ENCODE measurements around the gene RPS6KL1. TPM values are rescaled to one million over a fixed set of nuclear protein-coding genes. Genes with fewer than 3 reads are reported as not detected.

Gene RPS6KL1
- total RNA-seq, 2 donors from 2014 or later = 4.4 to 10.4 TPM

GRCh38 chr14:74952180-74952665, 29.2 kb upstream of the RPS6KL1 start:
- H3K9me3 ChIP-seq (ENCODE audit: control insufficient read depth, low read length) = no peaks in the 10 kb centered on the region
- Mint-ChIP-seq H3K4me1 (peaks cover 17% of the 10 kb centered on the region), H3K27me3 (ENCODE audit: insufficient read depth) (peaks cover 13% of the 10 kb centered on the region), H3K9me3 (no peaks in the 10 kb centered on the region), H3K4me3 (no peak overlapping the region), H3K27ac (no peak overlapping the region), H3K36me3 (ENCODE audit: low read depth) (no peaks in the 10 kb centered on the region)
- no peak overlapping the region for H3K9ac ChIP-seq (ENCODE audit: extremely low read depth, low read length, poor library complexity, severe bottlenecking)
- H3K4me3 ChIP-seq (ENCODE audit: low read length) = no peak overlapping the region
- no peaks in the 10 kb centered on the region for H3K36me3 ChIP-seq (ENCODE audit: control insufficient read depth, insufficient read depth, low read length)
- no peak for DNase-seq
- 89 to 93% methylated on average over 5 to 6 of the region's 6 CpGs for WGBS, 2 experiments (ENCODE audit: insufficient coverage in 1 of 2, insufficient read length in 1 of 2)
- peaks cover 24% of the 10 kb centered on the region for H3K27me3 ChIP-seq (ENCODE audit: control insufficient read depth, insufficient read depth, low read length, poor library complexity, severe bottlenecking)
- peaks cover 11% of the 10 kb centered on the region for H3K4me1 ChIP-seq (ENCODE audit: control insufficient read depth, insufficient read depth, low read length)
- TF ChIP-seq CTCF (conservative IDR thresholded peaks at IDR 0.05) = no peak
- H3K27ac ChIP-seq (ENCODE audit: low read depth, low read length) = no peak overlapping the region

GRCh38 chr14:74951443-74952179, 28.6 kb upstream of the RPS6KL1 start:
- WGBS, 2 experiments (ENCODE audit: insufficient coverage in 1 of 2, insufficient read length in 1 of 2) = 83 to 84% methylated on average over 7 to 15 of the region's 15 CpGs
- H3K36me3 Mint-ChIP-seq (ENCODE audit: low read depth) = no peaks in the 10 kb centered on the region
- H3K27ac Mint-ChIP-seq = peak overlapping the region; percentile 36
- no peak overlapping the region for H3K4me3 Mint-ChIP-seq
- H3K9ac ChIP-seq (ENCODE audit: extremely low read depth, low read length, poor library complexity, severe bottlenecking) = no peak overlapping the region
- no peaks in the 10 kb centered on the region for H3K36me3 ChIP-seq (ENCODE audit: control insufficient read depth, insufficient read depth, low read length)
- H3K27me3 ChIP-seq (ENCODE audit: control insufficient read depth, insufficient read depth, low read length, poor library complexity, severe bottlenecking) = peaks cover 24% of the 10 kb centered on the region
- H3K9me3 Mint-ChIP-seq = no peaks in the 10 kb centered on the region
- H3K4me1 ChIP-seq (ENCODE audit: control insufficient read depth, insufficient read depth, low read length) = peaks cover 11% of the 10 kb centered on the region
- H3K4me1 Mint-ChIP-seq = peaks cover 17% of the 10 kb centered on the region
- H3K4me3 ChIP-seq (ENCODE audit: low read length) = no peak overlapping the region
- peaks cover 9% of the 10 kb centered on the region for H3K27me3 Mint-ChIP-seq (ENCODE audit: insufficient read depth)
- DNase-seq = no peak
- no peaks in the 10 kb centered on the region for H3K9me3 ChIP-seq (ENCODE audit: control insufficient read depth, low read length)
- H3K27ac ChIP-seq (ENCODE audit: low read depth, low read length) = no peak overlapping the region
- no peak for TF ChIP-seq CTCF (conservative IDR thresholded peaks at IDR 0.05)

GRCh38 chr14:74950795-74951442, 27.9 kb upstream of the RPS6KL1 start:
- Mint-ChIP-seq H3K27me3 (ENCODE audit: insufficient read depth) (peaks cover 4% of the 10 kb centered on the region), H3K36me3 (ENCODE audit: low read depth) (no peaks in the 10 kb centered on the region), H3K4me3 (no peak overlapping the region), H3K27ac (peak overlapping the region; percentile 36), H3K4me1 (peaks cover 20% of the 10 kb centered on the region), H3K9me3 (no peaks in the 10 kb centered on the region)
- DNase-seq = no peak
- TF ChIP-seq CTCF (conservative IDR thresholded peaks at IDR 0.05) = no peak
- H3K27ac ChIP-seq (ENCODE audit: low read depth, low read length) = no peak overlapping the region
- H3K9ac ChIP-seq (ENCODE audit: extremely low read depth, low read length, poor library complexity, severe bottlenecking) = no peak overlapping the region
- H3K36me3 ChIP-seq (ENCODE audit: control insufficient read depth, insufficient read depth, low read length) = no peaks in the 10 kb centered on the region
- H3K9me3 ChIP-seq (ENCODE audit: control insufficient read depth, low read length) = no peaks in the 10 kb centered on the region
- H3K27me3 ChIP-seq (ENCODE audit: control insufficient read depth, insufficient read depth, low read length, poor library complexity, severe bottlenecking) = peaks cover 17% of the 10 kb centered on the region
- H3K4me1 ChIP-seq (ENCODE audit: control insufficient read depth, insufficient read depth, low read length) = peaks cover 11% of the 10 kb centered on the region
- 82 to 93% methylated on average over 4 to 9 of the region's 9 CpGs for WGBS, 2 experiments (ENCODE audit: insufficient coverage in 1 of 2, insufficient read length in 1 of 2)
- H3K4me3 ChIP-seq (ENCODE audit: low read length) = no peak overlapping the region

Measured in endodermal cell (in vitro differentiated cells).